ENCODE measurements around the gene ITGA11.

DNA sequence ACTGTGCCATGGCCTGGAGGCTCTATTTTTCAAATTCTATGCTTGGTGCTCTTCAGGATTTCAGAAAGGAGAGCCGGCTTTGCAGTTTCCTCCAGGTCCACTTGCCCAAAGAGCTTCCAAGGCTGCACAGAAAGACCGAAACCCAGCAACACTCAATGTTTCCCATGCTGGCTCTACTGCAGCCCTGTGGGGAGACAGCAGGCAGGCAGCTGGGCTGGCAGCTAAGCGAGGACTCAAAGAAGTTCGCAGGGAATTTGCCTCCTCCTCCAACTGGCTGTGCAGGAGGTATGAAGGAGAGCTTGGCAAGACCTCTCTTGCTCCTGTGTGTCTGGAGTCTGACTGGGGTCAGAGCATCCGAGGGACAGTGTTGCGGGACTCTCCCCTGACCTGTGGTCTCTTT, 17.4 kb upstream of the ITGA11 start:
- no peak for TF ChIP-seq EZH2 (IDR thresholded peaks at IDR 0.05; ENCODE audit: low read length, unreplicated experiment)
- TF ChIP-seq, protein P1, sequence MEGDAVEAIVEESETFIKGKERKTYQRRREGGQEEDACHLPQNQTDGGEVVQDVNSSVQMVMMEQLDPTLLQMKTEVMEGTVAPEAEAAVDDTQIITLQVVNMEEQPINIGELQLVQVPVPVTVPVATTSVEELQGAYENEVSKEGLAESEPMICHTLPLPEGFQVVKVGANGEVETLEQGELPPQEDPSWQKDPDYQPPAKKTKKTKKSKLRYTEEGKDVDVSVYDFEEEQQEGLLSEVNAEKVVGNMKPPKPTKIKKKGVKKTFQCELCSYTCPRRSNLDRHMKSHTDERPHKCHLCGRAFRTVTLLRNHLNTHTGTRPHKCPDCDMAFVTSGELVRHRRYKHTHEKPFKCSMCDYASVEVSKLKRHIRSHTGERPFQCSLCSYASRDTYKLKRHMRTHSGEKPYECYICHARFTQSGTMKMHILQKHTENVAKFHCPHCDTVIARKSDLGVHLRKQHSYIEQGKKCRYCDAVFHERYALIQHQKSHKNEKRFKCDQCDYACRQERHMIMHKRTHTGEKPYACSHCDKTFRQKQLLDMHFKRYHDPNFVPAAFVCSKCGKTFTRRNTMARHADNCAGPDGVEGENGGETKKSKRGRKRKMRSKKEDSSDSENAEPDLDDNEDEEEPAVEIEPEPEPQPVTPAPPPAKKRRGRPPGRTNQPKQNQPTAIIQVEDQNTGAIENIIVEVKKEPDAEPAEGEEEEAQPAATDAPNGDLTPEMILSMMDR (conservative IDR thresholded peaks at IDR 0.05; ENCODE audit: low read depth, low read length), result no peak
- TF ChIP-seq EZH2phosphoT487 (IDR thresholded peaks at IDR 0.05; ENCODE audit: borderline replicate concordance, low read length), result no peak

Data from PC-3 (cell line).